GM23338 (cell line): Measurements from ENCODE around the gene THRB. TPM values are rescaled to one million over a fixed set of nuclear protein-coding genes. Genes with fewer than 3 reads are reported as not detected.

Experiments used
- ATAC-seq: fragments of 200-7000 bp; cut with Tn5 transposase; 3 replicates; pipeline ENCODE4 v1.9.1; 2020
- DNase-seq: peaks from one replicate; pipeline ENCODE4 v3.0.0-alpha.2; 2015; ENCODE audit warnings: low spot score
- H2AFZ ChIP-seq: fragments of 200-600 bp; sonication (generic); 2 replicates; pipeline ENCODE4 v1.8.0; 2016; ENCODE audit warnings: antibody characterized with exemption, mild to moderate bottlenecking, moderate library complexity
- H3F3A ChIP-seq: fragments of 200-600 bp; sonication (generic); replicated peaks from 2 replicates; pipeline ENCODE4 v1.8.0; 2017; ENCODE audit warnings: antibody characterized with exemption, mixed run types, low read depth
- H3K27ac ChIP-seq: fragments of 200-600 bp; sonication (generic); 2 replicates; pipeline ENCODE4 v1.6.1; 2016; ENCODE audit warnings: low read depth
- H3K27me3 ChIP-seq: fragments of 200-600 bp; sonication (generic); 2 replicates; pipeline ENCODE4 v1.8.0; 2016; ENCODE audit warnings: mild to moderate bottlenecking, mixed run types, moderate library complexity; ENCODE audit not compliant: insufficient read depth
- H3K36me3 ChIP-seq: fragments of 200-600 bp; sonication (generic); 2 replicates; pipeline ENCODE4 v1.8.0; 2016; ENCODE audit warnings: mild to moderate bottlenecking; ENCODE audit not compliant: insufficient read depth
- H3K4me1 ChIP-seq: fragments of 200-600 bp; sonication (generic); 2 replicates; pipeline ENCODE4 v1.8.0; 2016; ENCODE audit warnings: mild to moderate bottlenecking, moderate library complexity; ENCODE audit not compliant: insufficient read depth
- H3K4me2 ChIP-seq: fragments of 200-600 bp; sonication (generic); 2 replicates; pipeline ENCODE4 v1.7.1; 2017; ENCODE audit warnings: mixed run types
- H3K4me3 ChIP-seq: fragments of 200-600 bp; sonication (generic); 2 replicates; pipeline ENCODE4 v1.6.1; 2016; ENCODE audit warnings: mixed run types
- H3K79me2 ChIP-seq: fragments of 200-600 bp; sonication (generic); replicated peaks from 2 replicates; pipeline ENCODE4 v1.8.0; 2017; ENCODE audit warnings: mild to moderate bottlenecking; ENCODE audit not compliant: insufficient read depth
- H3K9me2 ChIP-seq: fragments of 200-600 bp; sonication (generic); 2 replicates; pipeline ENCODE4 v1.8.0; 2017; ENCODE audit not compliant: insufficient read depth
- H4K20me1 ChIP-seq: fragments of 200-600 bp; sonication (generic); replicated peaks from 2 replicates; pipeline ENCODE4 v1.8.0; 2017; ENCODE audit warnings: mild to moderate bottlenecking; ENCODE audit not compliant: insufficient read depth
- H3K27ac Mint-ChIP-seq: 2 replicates; pipeline ENCODE4 v1.8.0; 2020; ENCODE audit warnings: inconsistent platforms, mild to moderate bottlenecking, moderate library complexity, mixed read lengths
- H3K27me3 Mint-ChIP-seq: 3 replicates; pipeline ENCODE4 v1.8.0; 2022; ENCODE audit warnings: low read depth, mild to moderate bottlenecking, moderate library complexity, mixed read lengths, inconsistent platforms; ENCODE audit not compliant: insufficient read depth, poor library complexity
- H3K36me3 Mint-ChIP-seq: 3 replicates; pipeline ENCODE4 v1.8.0; 2021; ENCODE audit warnings: low read depth, mild to moderate bottlenecking, inconsistent platforms, moderate library complexity, mixed read lengths
- H3K4me1 Mint-ChIP-seq: 3 replicates; pipeline ENCODE4 v1.8.0; 2020; ENCODE audit warnings: mild to moderate bottlenecking, inconsistent platforms, mixed read lengths
- H3K4me3 Mint-ChIP-seq: 3 replicates; pipeline ENCODE4 v1.8.0; 2021; ENCODE audit warnings: moderate library complexity, mild to moderate bottlenecking, inconsistent platforms, mixed read lengths
- H3K9me3 Mint-ChIP-seq: 3 replicates; pipeline ENCODE4 v1.8.0; 2020; ENCODE audit warnings: moderate library complexity, mild to moderate bottlenecking, inconsistent platforms, mixed read lengths
- CREB1 ChIP-seq: fragments of 250-450 bp; sonication (Bioruptor Pico); IDR thresholded peaks from 2 replicates; pipeline ENCODE4 v1.5.0; 2020; ENCODE audit warnings: low read depth, mild to moderate bottlenecking, moderate library complexity
- EZH2 ChIP-seq: fragments of 200-600 bp; sonication (generic); IDR thresholded peaks from one replicate; pipeline ENCODE4 v1.8.0; 2017; ENCODE audit warnings: antibody characterized with exemption, mild to moderate bottlenecking, low read depth; ENCODE audit not compliant: unreplicated experiment
- EZH2phosphoT487 ChIP-seq: fragments of 200-600 bp; sonication (generic); IDR thresholded peaks from one replicate; pipeline ENCODE4 v1.8.1; 2018; ENCODE audit warnings: antibody characterized with exemption; ENCODE audit not compliant: unreplicated experiment
- JUNB ChIP-seq: IDR thresholded peaks from one replicate; pipeline ENCODE4 v1.6.1; 2016; ENCODE audit warnings: antibody characterized with exemption; ENCODE audit not compliant: unreplicated experiment
- NANOG ChIP-seq: IDR thresholded peaks from 2 replicates; pipeline ENCODE4 v1.6.1; 2016; ENCODE audit warnings: antibody characterized with exemption, borderline replicate concordance
- POLR2AphosphoS5 ChIP-seq: IDR thresholded peaks from 2 replicates; pipeline ENCODE4 v1.6.1; 2016; ENCODE audit warnings: antibody characterized with exemption, low read depth
- REST ChIP-seq: IDR thresholded peaks from one replicate; pipeline ENCODE4 v1.6.1; 2018; ENCODE audit warnings: antibody characterized with exemption; ENCODE audit not compliant: unreplicated experiment
- STAT1 ChIP-seq: IDR thresholded peaks from one replicate; pipeline ENCODE4 v1.6.1; 2016; ENCODE audit warnings: antibody characterized with exemption; ENCODE audit not compliant: unreplicated experiment
- ZNF114 ChIP-seq: fragments of 250-450 bp; sonication (Bioruptor Pico); IDR thresholded peaks from 2 replicates; pipeline ENCODE4 v1.5.0; 2020; ENCODE audit warnings: mild to moderate bottlenecking, moderate library complexity
- polyA plus RNA-seq: library from polyadenylated mRNA; unstranded; fragments of >200 nt; fragmentation: Nextera tagmentation; extraction: Ambion mirVana; gene quantifications from 2 replicates; pipeline ENCODE4 v1.2.1, GENCODE V29; 2016
- total RNA-seq: library from RNA; depleted of rRNA; stranded (reverse); fragments of >200 nt; shearing (Covaris generic); gene quantifications from 2 replicates; pipeline ENCODE4 v1.2.3, GENCODE V29; 2014
- TF ChIP-seq, protein P1 (sequence below), 2 experiments: fragments of 200-600 bp in 1 of 2; sonication (generic) in 1 of 2; conservative IDR thresholded peaks; 2 replicates each; pipeline versions ENCODE4 v1.5.1 to v1.6.1; 2016 to 2017; ENCODE audit warnings: antibody characterized with exemption in 2 of 2, low read depth in 2 of 2, mild to moderate bottlenecking in 2 of 2, moderate library complexity in 1 of 2
- TF ChIP-seq, protein P2 (sequence below): IDR thresholded peaks from 2 replicates; pipeline ENCODE4 v1.6.1; 2016; ENCODE audit warnings: antibody characterized with exemption
- TF ChIP-seq, protein P3 (sequence below): fragments of 250-450 bp; sonication (Bioruptor Pico); IDR thresholded peaks from 2 replicates; pipeline ENCODE4 v1.5.0; 2020; ENCODE audit warnings: mild to moderate bottlenecking, moderate library complexity

THRB gene
- total and polyA plus RNA-seq, 2 experiments from 2014 or later, result 1.7 to 3.2 TPM

DNA sequence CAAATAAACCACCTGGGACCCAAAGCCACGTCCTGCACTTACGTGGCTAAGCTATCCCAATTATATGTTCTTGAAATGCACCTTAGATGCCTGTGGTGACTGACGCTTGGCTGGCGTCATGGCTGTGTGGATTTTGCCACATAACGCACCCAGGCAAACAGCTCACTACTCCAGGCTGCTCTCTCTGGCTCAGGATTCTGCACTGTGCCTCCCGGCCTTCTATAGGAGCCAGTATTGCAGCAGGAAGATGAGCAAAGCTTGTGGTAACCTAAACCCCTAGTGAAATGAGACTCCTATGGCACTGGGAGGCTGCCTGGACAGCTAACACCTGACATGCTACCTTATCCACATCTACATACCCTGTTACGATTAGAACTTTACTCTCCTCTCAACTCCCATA lies 179.3 kb downstream of the THRB start:
- Histone ChIP-seq H3K27me3 (no peaks in the 10 kb centered on the region), H3K4me3 (no peak overlapping the region), H3K79me2 (no peaks in the 10 kb centered on the region), H3K27ac (no peak overlapping the region), H3K36me3 (no peaks in the 10 kb centered on the region), H2AFZ (no peak overlapping the region), H4K20me1 (no peaks in the 10 kb centered on the region), H3F3A (no peaks in the 10 kb centered on the region), H3K4me2 (no peak overlapping the region), H3K9me2 (0 out of 2 replicates have a peak, but pooled peaks cover 12% of the 10 kb centered on the region), H3K4me1 (no peaks in the 10 kb centered on the region)
- ATAC-seq (0 out of 3 replicates have a peak, but pooled peaks have one; percentile 22), DNase-seq (no peak)
- H3K4me3 Mint-ChIP-seq, result no peak overlapping the region
- TF ChIP-seq NANOG (no peak), POLR2AphosphoS5 (no peak), CREB1 (CRISPR knock-in tag) (no peak), EZH2phosphoT487 (no peak), ZNF114 (CRISPR knock-in tag) (no peak), EZH2 (no peak), STAT1 (no peak), JUNB (no peak), REST (no peak)
- TF ChIP-seq, protein P1, sequence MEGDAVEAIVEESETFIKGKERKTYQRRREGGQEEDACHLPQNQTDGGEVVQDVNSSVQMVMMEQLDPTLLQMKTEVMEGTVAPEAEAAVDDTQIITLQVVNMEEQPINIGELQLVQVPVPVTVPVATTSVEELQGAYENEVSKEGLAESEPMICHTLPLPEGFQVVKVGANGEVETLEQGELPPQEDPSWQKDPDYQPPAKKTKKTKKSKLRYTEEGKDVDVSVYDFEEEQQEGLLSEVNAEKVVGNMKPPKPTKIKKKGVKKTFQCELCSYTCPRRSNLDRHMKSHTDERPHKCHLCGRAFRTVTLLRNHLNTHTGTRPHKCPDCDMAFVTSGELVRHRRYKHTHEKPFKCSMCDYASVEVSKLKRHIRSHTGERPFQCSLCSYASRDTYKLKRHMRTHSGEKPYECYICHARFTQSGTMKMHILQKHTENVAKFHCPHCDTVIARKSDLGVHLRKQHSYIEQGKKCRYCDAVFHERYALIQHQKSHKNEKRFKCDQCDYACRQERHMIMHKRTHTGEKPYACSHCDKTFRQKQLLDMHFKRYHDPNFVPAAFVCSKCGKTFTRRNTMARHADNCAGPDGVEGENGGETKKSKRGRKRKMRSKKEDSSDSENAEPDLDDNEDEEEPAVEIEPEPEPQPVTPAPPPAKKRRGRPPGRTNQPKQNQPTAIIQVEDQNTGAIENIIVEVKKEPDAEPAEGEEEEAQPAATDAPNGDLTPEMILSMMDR (conservative IDR thresholded peaks at IDR 0.05; ENCODE audit: low read depth in 2 of 2), result no peak
- TF ChIP-seq, protein P2, sequence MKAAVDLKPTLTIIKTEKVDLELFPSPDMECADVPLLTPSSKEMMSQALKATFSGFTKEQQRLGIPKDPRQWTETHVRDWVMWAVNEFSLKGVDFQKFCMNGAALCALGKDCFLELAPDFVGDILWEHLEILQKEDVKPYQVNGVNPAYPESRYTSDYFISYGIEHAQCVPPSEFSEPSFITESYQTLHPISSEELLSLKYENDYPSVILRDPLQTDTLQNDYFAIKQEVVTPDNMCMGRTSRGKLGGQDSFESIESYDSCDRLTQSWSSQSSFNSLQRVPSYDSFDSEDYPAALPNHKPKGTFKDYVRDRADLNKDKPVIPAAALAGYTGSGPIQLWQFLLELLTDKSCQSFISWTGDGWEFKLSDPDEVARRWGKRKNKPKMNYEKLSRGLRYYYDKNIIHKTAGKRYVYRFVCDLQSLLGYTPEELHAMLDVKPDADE, result no peak
- TF ChIP-seq, protein P3, sequence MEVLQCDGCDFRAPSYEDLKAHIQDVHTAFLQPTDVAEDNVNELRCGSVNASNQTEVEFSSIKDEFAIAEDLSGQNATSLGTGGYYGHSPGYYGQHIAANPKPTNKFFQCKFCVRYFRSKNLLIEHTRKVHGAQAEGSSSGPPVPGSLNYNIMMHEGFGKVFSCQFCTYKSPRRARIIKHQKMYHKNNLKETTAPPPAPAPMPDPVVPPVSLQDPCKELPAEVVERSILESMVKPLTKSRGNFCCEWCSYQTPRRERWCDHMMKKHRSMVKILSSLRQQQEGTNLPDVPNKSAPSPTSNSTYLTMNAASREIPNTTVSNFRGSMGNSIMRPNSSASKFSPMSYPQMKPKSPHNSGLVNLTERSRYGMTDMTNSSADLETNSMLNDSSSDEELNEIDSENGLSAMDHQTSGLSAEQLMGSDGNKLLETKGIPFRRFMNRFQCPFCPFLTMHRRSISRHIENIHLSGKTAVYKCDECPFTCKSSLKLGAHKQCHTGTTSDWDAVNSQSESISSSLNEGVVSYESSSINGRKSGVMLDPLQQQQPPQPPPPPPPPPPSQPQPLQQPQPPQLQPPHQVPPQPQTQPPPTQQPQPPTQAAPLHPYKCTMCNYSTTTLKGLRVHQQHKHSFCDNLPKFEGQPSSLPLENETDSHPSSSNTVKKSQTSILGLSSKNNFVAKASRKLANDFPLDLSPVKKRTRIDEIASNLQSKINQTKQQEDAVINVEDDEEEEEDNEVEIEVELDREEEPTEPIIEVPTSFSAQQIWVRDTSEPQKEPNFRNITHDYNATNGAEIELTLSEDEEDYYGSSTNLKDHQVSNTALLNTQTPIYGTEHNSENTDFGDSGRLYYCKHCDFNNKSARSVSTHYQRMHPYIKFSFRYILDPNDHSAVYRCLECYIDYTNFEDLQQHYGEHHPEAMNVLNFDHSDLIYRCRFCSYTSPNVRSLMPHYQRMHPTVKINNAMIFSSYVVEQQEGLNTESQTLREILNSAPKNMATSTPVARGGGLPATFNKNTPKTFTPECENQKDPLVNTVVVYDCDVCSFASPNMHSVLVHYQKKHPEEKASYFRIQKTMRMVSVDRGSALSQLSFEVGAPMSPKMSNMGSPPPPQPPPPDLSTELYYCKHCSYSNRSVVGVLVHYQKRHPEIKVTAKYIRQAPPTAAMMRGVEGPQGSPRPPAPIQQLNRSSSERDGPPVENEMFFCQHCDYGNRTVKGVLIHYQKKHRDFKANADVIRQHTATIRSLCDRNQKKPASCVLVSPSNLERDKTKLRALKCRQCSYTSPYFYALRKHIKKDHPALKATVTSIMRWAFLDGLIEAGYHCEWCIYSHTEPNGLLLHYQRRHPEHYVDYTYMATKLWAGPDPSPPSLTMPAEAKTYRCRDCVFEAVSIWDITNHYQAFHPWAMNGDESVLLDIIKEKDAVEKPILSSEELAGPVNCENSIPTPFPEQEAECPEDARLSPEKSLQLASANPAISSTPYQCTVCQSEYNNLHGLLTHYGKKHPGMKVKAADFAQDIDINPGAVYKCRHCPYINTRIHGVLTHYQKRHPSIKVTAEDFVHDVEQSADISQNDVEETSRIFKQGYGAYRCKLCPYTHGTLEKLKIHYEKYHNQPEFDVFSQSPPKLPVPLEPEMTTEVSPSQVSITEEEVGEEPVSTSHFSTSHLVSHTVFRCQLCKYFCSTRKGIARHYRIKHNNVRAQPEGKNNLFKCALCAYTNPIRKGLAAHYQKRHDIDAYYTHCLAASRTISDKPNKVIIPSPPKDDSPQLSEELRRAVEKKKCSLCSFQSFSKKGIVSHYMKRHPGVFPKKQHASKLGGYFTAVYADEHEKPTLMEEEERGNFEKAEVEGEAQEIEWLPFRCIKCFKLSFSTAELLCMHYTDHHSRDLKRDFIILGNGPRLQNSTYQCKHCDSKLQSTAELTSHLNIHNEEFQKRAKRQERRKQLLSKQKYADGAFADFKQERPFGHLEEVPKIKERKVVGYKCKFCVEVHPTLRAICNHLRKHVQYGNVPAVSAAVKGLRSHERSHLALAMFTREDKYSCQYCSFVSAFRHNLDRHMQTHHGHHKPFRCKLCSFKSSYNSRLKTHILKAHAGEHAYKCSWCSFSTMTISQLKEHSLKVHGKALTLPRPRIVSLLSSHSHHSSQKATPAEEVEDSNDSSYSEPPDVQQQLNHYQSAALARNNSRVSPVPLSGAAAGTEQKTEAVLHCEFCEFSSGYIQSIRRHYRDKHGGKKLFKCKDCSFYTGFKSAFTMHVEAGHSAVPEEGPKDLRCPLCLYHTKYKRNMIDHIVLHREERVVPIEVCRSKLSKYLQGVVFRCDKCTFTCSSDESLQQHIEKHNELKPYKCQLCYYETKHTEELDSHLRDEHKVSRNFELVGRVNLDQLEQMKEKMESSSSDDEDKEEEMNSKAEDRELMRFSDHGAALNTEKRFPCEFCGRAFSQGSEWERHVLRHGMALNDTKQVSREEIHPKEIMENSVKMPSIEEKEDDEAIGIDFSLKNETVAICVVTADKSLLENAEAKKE (CRISPR knock-in tag), result no peak
- H3K27ac Mint-ChIP-seq, result no peak overlapping the region
- peaks cover 3% of the 10 kb centered on the region for H3K27me3 Mint-ChIP-seq
- H3K36me3 Mint-ChIP-seq, result no peaks in the 10 kb centered on the region
- no peaks in the 10 kb centered on the region for H3K4me1 Mint-ChIP-seq
- no peaks in the 10 kb centered on the region for H3K9me3 Mint-ChIP-seq
